Measurements from ENCODE around the gene CATSPERZ. TPM values are rescaled to one million over a fixed set of nuclear protein-coding genes. Genes with fewer than 3 reads are reported as not detected.

CATSPERZ gene
- total and polyA plus RNA-seq, 9 of the 15 experiments (the other 6 are each of a cell fraction or from before 2014, with no cell fraction given): 0.86 to 8.5 (median 3.5) TPM

DNA sequence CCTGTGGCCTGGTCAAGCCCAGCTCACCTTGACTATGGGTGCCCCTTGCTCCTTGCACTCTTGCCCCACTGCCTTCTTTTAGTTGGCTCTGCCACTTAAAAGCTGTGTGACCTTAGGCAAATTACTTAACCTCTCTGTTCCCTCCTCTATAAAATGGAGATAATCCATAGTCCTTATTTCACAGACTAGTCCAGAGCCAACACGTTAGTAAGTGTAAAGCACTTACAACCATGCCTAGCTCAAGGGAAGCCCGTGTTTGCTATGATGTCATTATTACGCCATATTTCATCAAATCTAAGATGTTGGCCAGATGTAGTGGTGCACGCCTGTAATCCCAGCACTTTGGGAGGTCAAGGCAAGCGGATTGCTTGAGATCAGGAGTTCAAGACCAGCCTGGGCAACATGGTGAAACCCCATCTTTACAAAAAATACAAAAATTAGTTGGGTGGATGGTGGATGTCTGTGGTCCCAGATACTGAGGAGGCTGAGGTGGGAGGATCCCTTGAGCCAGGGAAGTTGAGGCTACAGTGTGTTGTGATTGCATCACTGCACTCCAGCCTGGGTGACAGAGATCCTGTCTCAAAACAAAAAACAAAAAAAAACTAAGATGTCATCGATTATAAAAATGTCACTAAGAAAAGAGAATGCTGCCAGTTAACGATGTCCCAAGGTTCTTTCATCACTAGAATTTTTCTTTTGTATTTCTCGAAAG lies 37.5 kb downstream of the CATSPERZ start (continued):
- TF ChIP-seq, protein P1, sequence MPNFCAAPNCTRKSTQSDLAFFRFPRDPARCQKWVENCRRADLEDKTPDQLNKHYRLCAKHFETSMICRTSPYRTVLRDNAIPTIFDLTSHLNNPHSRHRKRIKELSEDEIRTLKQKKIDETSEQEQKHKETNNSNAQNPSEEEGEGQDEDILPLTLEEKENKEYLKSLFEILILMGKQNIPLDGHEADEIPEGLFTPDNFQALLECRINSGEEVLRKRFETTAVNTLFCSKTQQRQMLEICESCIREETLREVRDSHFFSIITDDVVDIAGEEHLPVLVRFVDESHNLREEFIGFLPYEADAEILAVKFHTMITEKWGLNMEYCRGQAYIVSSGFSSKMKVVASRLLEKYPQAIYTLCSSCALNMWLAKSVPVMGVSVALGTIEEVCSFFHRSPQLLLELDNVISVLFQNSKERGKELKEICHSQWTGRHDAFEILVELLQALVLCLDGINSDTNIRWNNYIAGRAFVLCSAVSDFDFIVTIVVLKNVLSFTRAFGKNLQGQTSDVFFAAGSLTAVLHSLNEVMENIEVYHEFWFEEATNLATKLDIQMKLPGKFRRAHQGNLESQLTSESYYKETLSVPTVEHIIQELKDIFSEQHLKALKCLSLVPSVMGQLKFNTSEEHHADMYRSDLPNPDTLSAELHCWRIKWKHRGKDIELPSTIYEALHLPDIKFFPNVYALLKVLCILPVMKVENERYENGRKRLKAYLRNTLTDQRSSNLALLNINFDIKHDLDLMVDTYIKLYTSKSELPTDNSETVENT (CRISPR knock-in tag; IDR thresholded peaks at IDR 0.05): no peak
- TF ChIP-seq SIN3A (IDR thresholded peaks at IDR 0.05; ENCODE audit: borderline replicate concordance in 2 of 2, control insufficient read depth in 1 of 2, low read depth in 2 of 2, low read length in 2 of 2) (no peak), GTF2F1 (IDR thresholded peaks at IDR 0.05; ENCODE audit: low read depth, low read length) (no peak)

DNA sequence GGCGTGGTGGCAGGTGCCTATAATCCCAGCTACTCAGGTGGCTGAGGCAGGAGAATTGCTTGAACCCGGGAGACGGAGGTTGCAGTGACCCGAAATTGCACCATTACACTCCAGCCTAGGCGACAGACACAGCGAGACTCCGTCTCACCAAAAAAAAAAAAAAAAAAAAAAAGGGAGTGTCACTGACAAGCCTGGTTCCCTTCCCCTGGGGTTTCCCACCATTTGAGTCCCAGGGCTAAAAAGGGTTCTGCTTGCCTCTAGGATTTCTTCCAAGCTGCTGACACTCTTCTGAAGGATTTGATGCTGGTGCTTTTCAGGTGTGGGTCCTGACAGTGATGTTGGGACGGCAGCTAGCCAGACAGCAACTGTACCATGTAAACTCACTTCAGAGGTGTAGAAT lies 38.6 kb downstream of the CATSPERZ start:
- Histone ChIP-seq H3K4me3 (no peak overlapping the region), H3K36me3 (ENCODE audit: control insufficient read depth, insufficient read depth, low read length) (no peaks in the 10 kb centered on the region), H3K79me2 (ENCODE audit: control insufficient read depth, insufficient read depth, low read length) (no peaks in the 10 kb centered on the region), H3K9me3 (replicated peaks; ENCODE audit: control insufficient read depth, insufficient read depth, low read depth, low read length) (no peaks in the 10 kb centered on the region), H3K27ac (ENCODE audit: extremely low read depth, low read depth, low read length) (no peak overlapping the region), H2AFZ (ENCODE audit: low read depth, low read length) (no peak overlapping the region), H3K9ac (ENCODE audit: insufficient read depth in 1 of 2, low read depth in 2 of 2, low read length in 2 of 2) (no peak overlapping the region), H3K4me2 (ENCODE audit: insufficient read depth, low read length) (no peak overlapping the region), H4K20me1 (replicated peaks; ENCODE audit: control insufficient read depth, insufficient read depth, low read length) (no peaks in the 10 kb centered on the region; the same call in 1 of the 2 replicates), H3K9me1 (ENCODE audit: control insufficient read depth, insufficient read depth, low read length) (no peaks in the 10 kb centered on the region), H3K4me1 (replicated peaks in 1 of 2; ENCODE audit: control insufficient read depth in 2 of 2, insufficient read depth in 2 of 2, low read length in 2 of 2) (peaks cover 37 to 62% of the 10 kb centered on the region in 2 experiments), H3K27me3 (ENCODE audit: control insufficient read depth in 2 of 2, insufficient read depth in 2 of 2, low read length in 2 of 2) (no peaks in the 10 kb centered on the region)
- TF ChIP-seq POU5F1 (IDR thresholded peaks at IDR 0.05; ENCODE audit: borderline replicate concordance, low read depth, low read length, partially characterized antibody): no peak
- TF ChIP-seq, protein P2, sequence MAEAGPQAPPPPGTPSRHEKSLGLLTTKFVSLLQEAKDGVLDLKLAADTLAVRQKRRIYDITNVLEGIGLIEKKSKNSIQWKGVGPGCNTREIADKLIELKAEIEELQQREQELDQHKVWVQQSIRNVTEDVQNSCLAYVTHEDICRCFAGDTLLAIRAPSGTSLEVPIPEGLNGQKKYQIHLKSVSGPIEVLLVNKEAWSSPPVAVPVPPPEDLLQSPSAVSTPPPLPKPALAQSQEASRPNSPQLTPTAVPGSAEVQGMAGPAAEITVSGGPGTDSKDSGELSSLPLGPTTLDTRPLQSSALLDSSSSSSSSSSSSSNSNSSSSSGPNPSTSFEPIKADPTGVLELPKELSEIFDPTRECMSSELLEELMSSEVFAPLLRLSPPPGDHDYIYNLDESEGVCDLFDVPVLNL (CRISPR knock-in tag; IDR thresholded peaks at IDR 0.05; ENCODE audit: low read depth): no peak
- no peak for TF ChIP-seq TCF7 (IDR thresholded peaks at IDR 0.05; ENCODE audit: borderline replicate concordance)
- no peak for TF ChIP-seq THRAP3 (IDR thresholded peaks at IDR 0.05; ENCODE audit: borderline replicate concordance)
- TF ChIP-seq, protein P3, sequence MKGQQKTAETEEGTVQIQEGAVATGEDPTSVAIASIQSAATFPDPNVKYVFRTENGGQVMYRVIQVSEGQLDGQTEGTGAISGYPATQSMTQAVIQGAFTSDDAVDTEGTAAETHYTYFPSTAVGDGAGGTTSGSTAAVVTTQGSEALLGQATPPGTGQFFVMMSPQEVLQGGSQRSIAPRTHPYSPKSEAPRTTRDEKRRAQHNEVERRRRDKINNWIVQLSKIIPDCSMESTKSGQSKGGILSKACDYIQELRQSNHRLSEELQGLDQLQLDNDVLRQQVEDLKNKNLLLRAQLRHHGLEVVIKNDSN (CRISPR knock-in tag; IDR thresholded peaks at IDR 0.05): no peak
- TF ChIP-seq, protein P4, sequence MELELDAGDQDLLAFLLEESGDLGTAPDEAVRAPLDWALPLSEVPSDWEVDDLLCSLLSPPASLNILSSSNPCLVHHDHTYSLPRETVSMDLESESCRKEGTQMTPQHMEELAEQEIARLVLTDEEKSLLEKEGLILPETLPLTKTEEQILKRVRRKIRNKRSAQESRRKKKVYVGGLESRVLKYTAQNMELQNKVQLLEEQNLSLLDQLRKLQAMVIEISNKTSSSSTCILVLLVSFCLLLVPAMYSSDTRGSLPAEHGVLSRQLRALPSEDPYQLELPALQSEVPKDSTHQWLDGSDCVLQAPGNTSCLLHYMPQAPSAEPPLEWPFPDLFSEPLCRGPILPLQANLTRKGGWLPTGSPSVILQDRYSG (tag; conservative IDR thresholded peaks at IDR 0.05; ENCODE audit: low read depth): no peak
- TF ChIP-seq L3MBTL2 (IDR thresholded peaks at IDR 0.05): no peak
- no peak for DNase-seq (ENCODE audit: extremely low read depth in 1 of 4, low spot score in 3 of 4)
- intact Hi-C loops (cut with micrococcal nuclease): no loop called here
- no TSS peak for BruUV-seq (replicated peaks)
- CTCF ChIA-PET (ENCODE audit: low intra/inter-chr PET ratio): no interaction called here
- POLR2A ChIA-PET: interaction anchor here (1.0 to 1.4 kb wide), 2 partner anchors 17 to 133 kb away, joined by 3 to 4 read pairs; no protein-coding TSS in a partner anchor
- in situ Hi-C loops (cut with MboI): no loop called here
- FAIRE-seq: no peak
- 62% methylated on average over 7 of the region's 8 CpGs for WGBS (ENCODE audit: insufficient coverage, low coverage, missing lambda C conversion rate)
- no peak for ATAC-seq
